Coronary artery (tissue), 2 donors: Measurements from ENCODE around the gene NME9.

Source experiments
- DNase-seq: peaks from one replicate; pipeline ENCODE4 v3.0.0-alpha.2; 2017; ENCODE audit warnings: low spot score
- H3K27ac ChIP-seq, 2 donors: fragments of 200-600 bp; sonication (generic); one replicate each; pipeline ENCODE4 v1.5.1; 2016 to 2019
- H3K4me3 ChIP-seq: fragments of 200-600 bp; sonication (generic); 2 replicates; pipeline ENCODE4 v1.5.1; 2016; ENCODE audit warnings: mild to moderate bottlenecking, moderate library complexity
- TF ChIP-seq, protein P1 (sequence below): fragments of 200-600 bp; sonication (generic); IDR thresholded peaks from one replicate; pipeline ENCODE4 v1.5.1; 2019; ENCODE audit warnings: antibody characterized with exemption

Gene NME9

GRCh38 chr3:138332472-138333073 lies 2.9 kb upstream of the NME9 start:
- H3K4me3 ChIP-seq: no peak overlapping the region
- DNase-seq: no peak
- H3K27ac ChIP-seq: no peak overlapping the region
- TF ChIP-seq, protein P1, sequence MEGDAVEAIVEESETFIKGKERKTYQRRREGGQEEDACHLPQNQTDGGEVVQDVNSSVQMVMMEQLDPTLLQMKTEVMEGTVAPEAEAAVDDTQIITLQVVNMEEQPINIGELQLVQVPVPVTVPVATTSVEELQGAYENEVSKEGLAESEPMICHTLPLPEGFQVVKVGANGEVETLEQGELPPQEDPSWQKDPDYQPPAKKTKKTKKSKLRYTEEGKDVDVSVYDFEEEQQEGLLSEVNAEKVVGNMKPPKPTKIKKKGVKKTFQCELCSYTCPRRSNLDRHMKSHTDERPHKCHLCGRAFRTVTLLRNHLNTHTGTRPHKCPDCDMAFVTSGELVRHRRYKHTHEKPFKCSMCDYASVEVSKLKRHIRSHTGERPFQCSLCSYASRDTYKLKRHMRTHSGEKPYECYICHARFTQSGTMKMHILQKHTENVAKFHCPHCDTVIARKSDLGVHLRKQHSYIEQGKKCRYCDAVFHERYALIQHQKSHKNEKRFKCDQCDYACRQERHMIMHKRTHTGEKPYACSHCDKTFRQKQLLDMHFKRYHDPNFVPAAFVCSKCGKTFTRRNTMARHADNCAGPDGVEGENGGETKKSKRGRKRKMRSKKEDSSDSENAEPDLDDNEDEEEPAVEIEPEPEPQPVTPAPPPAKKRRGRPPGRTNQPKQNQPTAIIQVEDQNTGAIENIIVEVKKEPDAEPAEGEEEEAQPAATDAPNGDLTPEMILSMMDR: peak; percentile 40

- H3K27ac ChIP-seq: no peak overlapping the region
- no peak for DNase-seq
- H3K4me3 ChIP-seq: no peak overlapping the region
- TF ChIP-seq, protein P1: no peak
Observed at GRCh38 chr3:138331143-138331894, 1.7 kb upstream of the NME9 start.

GRCh38 chr3:138329984-138330293 lies 288 bp upstream of the NME9 start:
- H3K27ac ChIP-seq: peak overlapping the region in 1 of 2 donors; percentile 52
- peak overlapping the region; percentile 78 for H3K4me3 ChIP-seq
- no peak for DNase-seq
- TF ChIP-seq, protein P1: no peak

DNA sequence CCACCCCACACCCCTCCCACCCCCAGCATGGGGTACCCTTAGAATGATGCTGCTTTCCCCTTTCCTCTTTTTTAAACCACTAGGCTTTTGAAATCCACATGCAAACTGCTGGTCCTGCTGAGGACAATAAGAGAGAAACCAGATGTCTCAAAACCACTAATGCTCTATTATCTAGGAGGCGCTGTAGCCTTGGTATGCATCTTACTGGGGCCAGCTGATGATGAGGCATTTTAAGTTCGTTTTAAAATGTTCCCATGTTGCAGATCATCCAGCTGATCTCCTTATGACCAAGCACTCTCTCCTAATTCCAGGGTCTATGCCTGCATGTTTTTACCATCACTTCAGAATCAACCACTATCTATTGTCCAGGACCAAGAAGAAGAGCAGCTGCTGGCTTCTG lies 1.3 kb downstream of the NME9 start:
- H3K4me3 ChIP-seq: no peak overlapping the region
- DNase-seq: no peak
- TF ChIP-seq, protein P1: no peak
- H3K27ac ChIP-seq: no peak overlapping the region

GRCh38 chr3:138327831-138328230 lies 1.8 kb downstream of the NME9 start:
- Histone ChIP-seq H3K27ac (no peak overlapping the region), H3K4me3 (no peak overlapping the region)
- TF ChIP-seq, protein P1: no peak
- DNase-seq: no peak

- H3K4me3 ChIP-seq: no peak overlapping the region
- DNase-seq: no peak
- H3K27ac ChIP-seq: no peak overlapping the region
- TF ChIP-seq, protein P1: no peak
Observed at GRCh38 chr3:138326866-138327595, 2.6 kb downstream of the NME9 start.
